ENCODE measurements around the gene CCDC169. TPM values are rescaled to one million over a fixed set of nuclear protein-coding genes. Genes with fewer than 3 reads are reported as not detected.
"Not testable (repeated sequence)": the region's sequence is repeated elsewhere in the genome, so short reads cannot be mapped to it uniquely, and the experiment has no call there.

The CCDC169 gene
- total RNA-seq, 6 donors from 2014 or later = 0.20 to 0.74 (median 0.26) TPM; not detected in 3

GRCh38 chr13:36337938-36338641 is 40.5 kb upstream of the CCDC169 start:
- Histone ChIP-seq H3K4me1 (peaks cover 7 to 31% (median 19%) of the 10 kb centered on the region in 4 donors), H3K9me3 (no peaks in the 10 kb centered on the region), H3K27ac (no peak overlapping the region), H3K4me3 (no peak overlapping the region), H3K27me3 (no peaks in the 10 kb centered on the region), H3K36me3 (peaks cover 0 to 14% (median 3%) of the 10 kb centered on the region in 4 donors)
- no peak for DNase-seq
- WGBS, 2 donors = 79 to 88% methylated on average over 3 of the region's 3 CpGs
- no peak for ATAC-seq (ENCODE audit: low FRiP score in 2 of 2)
- TF ChIP-seq EP300 (IDR thresholded peaks at IDR 0.05) (no peak), CTCF (IDR thresholded peaks at IDR 0.05) (no peak), POLR2AphosphoS5 (IDR thresholded peaks at IDR 0.05) (no peak), POLR2A (IDR thresholded peaks at IDR 0.05) (no peak)

GRCh38 chr13:36332986-36333385 is 35.4 kb upstream of the CCDC169 start:
- peaks cover 0 to 48% (median 12%) of the 10 kb centered on the region in 4 donors for H3K36me3 ChIP-seq
- ATAC-seq (ENCODE audit: low FRiP score in 2 of 2) = no peak
- no peak for TF ChIP-seq POLR2AphosphoS5 (IDR thresholded peaks at IDR 0.05)
- TF ChIP-seq CTCF (IDR thresholded peaks at IDR 0.05) = no peak
- TF ChIP-seq EP300 (IDR thresholded peaks at IDR 0.05) = no peak

GRCh38 chr13:36332255-36332654 is 34.6 kb upstream of the CCDC169 start:
- not testable (repeated sequence) for DNase-seq; H3K4me3 ChIP-seq; H3K27me3 ChIP-seq; H3K9me3 ChIP-seq; ATAC-seq (ENCODE audit: low FRiP score in 2 of 2); H3K27ac ChIP-seq
- Histone ChIP-seq H3K36me3 (peaks cover 0 to 56% (median 16%) of the 10 kb centered on the region in 4 donors), H3K4me1 (peaks cover 6 to 23% (median 13%) of the 10 kb centered on the region in 4 donors)

More at GRCh38 chr13:36332986-36333385, 35.4 kb upstream of the CCDC169 start:
- no peak for DNase-seq
- no peaks in the 10 kb centered on the region for H3K9me3 ChIP-seq
- peaks cover 6 to 26% (median 13%) of the 10 kb centered on the region in 4 donors for H3K4me1 ChIP-seq
- no peak overlapping the region for H3K27ac ChIP-seq
- H3K27me3 ChIP-seq = no peaks in the 10 kb centered on the region
- H3K4me3 ChIP-seq = no peak overlapping the region

DNA sequence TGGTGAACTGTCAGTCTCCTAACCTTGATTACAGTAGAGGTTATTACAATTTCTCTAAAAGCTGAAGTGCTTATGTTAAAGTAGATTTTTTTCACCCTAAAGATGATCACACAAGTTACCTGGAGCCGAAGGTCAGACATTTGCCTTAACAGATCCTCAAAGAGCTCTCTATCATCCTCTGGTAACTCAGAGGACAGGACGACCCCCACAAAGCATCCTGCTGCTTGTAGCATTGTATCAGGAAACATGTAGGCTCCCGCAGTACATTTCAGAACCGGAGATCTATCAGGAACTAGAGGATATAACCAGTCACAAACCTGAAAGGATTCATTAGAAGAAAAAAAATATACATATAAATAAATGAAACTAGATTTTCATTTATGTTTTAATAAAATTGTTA is 33.7 kb upstream of the CCDC169 start:
- WGBS, 2 donors = 82 to 95% methylated on average over 4 of the region's 4 CpGs
- Histone ChIP-seq H3K27me3 (no peaks in the 10 kb centered on the region), H3K4me1 (peaks cover 2 to 22% (median 8%) of the 10 kb centered on the region in 4 donors), H3K27ac (no peak overlapping the region), H3K9me3 (no peaks in the 10 kb centered on the region), H3K36me3 (peaks cover 0 to 65% (median 16%) of the 10 kb centered on the region in 4 donors), H3K4me3 (no peak overlapping the region)
- no peak for ATAC-seq (ENCODE audit: low FRiP score in 2 of 2)
- TF ChIP-seq EP300 (IDR thresholded peaks at IDR 0.05) (no peak), CTCF (IDR thresholded peaks at IDR 0.05) (no peak), POLR2A (IDR thresholded peaks at IDR 0.05) (no peak), POLR2AphosphoS5 (IDR thresholded peaks at IDR 0.05) (no peak)
- DNase-seq = no peak

GRCh38 chr13:36329361-36329760 is 31.7 kb upstream of the CCDC169 start:
- Histone ChIP-seq H3K27ac (no peak overlapping the region), H3K27me3 (no peaks in the 10 kb centered on the region), H3K4me1 (peaks cover 0 to 16% (median 6%) of the 10 kb centered on the region in 4 donors), H3K36me3 (peaks cover 3 to 75% (median 23%) of the 10 kb centered on the region in 4 donors), H3K4me3 (no peak overlapping the region), H3K9me3 (no peaks in the 10 kb centered on the region)
- no peak for TF ChIP-seq POLR2A (IDR thresholded peaks at IDR 0.05)
- TF ChIP-seq CTCF (IDR thresholded peaks at IDR 0.05) = no peak
- no peak for TF ChIP-seq EP300 (IDR thresholded peaks at IDR 0.05)
- TF ChIP-seq POLR2AphosphoS5 (IDR thresholded peaks at IDR 0.05) = no peak
- DNase-seq (no peak), ATAC-seq (ENCODE audit: low FRiP score in 2 of 2) (no peak)
- 68 to 75% methylated on average over 4 of the region's 4 CpGs for WGBS, 2 donors
